GM18519 (cell line): ENCODE results near the gene EIF4B.

Experiments
- ATAC-seq: cut with Tn5 transposase; IDR thresholded peaks from one replicate; pipeline ENCODE4 v1.9.1; 2021; ENCODE audit warnings: mild to moderate bottlenecking, moderate library complexity; ENCODE audit not compliant: unreplicated experiment, low FRiP score

The EIF4B gene

DNA sequence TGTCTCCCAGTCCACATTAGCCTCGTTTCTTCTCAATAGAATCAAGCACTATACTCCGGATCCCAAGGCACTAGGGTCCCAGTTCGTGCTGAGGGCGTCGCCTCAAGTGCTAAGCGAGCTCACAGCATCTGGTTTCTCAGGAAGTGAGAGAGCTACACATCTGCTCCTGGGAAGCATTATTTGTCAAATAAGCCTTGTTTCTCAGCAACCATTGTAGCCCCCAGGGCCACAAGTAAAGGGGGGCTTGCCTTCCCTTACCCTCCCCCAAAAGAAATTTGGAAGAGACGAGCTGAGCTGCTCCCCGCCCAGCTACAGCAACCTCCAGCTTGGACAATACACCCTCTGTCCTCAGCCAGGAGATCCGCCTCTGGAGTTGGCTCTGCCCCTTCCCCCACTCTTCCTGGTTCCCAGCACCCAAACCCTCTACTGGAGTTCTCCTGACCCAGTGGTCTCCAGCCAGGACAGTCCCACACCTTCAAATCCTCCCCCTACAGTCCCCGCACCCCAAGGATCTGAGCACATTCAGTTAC, 37.9 kb downstream of the EIF4B start:
- no peak for ATAC-seq

DNA sequence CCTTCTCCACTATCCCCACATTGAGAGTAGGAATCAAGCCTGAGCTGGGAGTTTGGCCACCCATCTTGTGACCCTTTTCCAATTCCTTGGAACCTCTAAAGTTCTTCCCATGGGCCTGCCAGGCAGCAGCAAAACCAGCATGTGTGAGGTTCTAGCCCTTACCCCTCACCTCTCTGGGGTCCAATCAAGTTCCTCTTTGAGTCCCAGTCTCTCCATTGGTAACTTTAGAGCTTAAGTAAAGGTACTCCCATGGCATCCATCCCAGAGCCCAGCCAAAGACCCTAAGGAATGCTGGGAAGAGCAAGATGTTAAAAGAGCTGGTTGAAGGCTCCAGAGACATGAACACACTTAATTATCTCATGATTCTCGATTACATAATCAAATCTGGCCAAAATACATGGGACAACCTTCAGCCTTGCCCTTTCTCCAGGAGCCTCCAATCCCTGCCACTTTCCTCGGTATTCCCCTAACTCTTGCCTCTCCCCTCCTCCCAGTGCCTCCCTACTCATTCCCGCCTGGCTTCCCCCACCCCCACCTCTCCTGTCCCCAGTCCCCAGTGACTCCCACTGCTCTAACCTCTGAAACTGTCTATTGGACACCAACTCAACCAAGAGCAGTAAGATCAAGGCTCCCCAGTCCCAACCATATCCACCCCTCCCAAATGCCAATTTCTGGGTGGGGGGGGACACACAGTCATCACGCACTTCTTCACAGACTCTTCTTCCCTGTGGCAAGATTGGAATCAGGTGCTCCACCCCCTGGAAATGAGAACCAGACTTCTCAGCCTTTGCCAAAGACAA, 38.8 kb downstream of the EIF4B start:
- ATAC-seq = no peak

DNA sequence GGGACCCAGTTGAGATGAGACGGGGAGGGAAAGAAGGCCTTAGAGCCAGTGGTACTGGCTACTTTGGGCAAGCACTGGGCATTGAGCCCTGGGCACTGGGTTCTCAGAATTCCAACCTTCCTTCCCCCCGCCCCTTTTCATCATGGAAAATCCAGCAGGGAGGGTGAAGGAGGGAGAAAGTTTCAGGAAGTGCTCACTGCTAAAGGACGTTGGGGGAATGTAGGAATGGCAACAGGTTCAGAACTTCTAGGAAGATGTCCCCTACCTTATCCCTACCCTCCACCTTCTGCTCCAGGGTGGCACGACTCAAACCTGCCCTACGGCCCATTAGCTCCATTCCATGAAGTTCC, 39.4 kb downstream of the EIF4B start:
- ATAC-seq = no peak

DNA sequence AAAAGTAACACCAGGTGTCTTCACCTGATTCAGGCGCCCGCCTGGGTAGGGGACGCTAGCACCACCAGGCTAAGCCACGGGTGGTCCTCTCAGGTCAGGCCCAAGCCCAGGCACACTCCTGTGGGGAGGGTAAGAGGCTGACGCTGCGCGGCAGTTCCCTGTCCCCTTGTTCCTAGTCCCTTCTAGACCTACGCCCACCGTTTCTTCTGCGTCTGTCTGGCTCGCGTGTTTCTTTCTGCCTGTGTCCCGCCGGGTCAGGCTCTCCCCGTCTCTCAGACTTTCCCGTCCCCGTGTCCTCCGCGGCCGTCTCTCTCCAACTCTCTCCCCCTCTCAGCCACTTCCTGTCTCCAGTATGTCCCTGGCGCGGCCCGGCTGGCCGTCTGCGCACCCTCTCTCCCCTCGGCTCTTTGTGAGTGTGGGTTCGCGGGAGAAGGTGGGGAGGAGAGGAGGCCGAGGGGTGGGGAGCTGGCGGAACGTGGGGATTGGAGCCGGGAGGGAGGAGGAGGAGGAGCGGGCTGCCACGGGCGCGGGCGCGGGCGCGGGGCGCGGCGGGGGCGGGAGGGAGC, 40.5 kb downstream of the EIF4B start:
- no peak for ATAC-seq

DNA sequence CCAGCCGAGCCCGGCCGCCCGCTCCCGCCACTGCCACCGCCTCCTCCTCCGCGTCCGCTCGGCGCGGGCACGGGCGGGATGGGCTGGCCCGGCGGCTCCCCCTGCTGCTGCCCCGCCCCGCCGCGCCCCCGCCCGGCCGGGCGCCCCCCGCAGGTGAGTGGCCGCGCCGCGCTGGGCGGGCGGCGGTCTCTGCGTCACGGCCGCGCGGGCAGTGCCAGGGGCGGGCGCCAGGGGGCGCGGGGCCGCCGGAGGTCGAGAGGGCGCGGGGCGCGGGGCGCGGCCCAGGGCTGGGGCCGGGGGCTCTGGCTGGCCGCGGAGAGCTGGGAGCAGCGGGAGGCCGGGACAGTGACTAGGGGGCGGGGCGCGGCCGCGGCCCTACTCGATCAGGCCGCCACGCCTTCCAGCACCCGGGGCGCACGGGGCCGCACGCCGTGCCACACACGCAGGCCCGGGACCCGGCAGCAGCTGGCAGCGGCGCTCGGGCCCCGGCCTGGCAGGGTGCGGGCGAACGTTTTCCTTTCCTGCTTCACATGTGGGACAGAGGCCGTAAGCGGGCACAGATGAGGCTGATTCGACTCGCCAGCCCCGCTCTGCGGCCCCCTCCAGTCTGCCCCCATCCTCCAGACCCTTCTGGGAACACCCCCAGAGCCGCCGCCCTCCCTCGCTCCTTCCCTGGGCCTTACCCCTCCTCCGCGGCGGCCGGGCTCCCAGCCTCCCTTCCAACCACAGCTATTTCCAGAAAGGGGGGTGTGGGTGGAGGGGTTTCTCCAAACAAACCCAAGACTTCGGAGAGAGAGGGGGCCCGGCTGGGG, 41.2 kb downstream of the EIF4B start:
- peak; percentile 44 for ATAC-seq

DNA sequence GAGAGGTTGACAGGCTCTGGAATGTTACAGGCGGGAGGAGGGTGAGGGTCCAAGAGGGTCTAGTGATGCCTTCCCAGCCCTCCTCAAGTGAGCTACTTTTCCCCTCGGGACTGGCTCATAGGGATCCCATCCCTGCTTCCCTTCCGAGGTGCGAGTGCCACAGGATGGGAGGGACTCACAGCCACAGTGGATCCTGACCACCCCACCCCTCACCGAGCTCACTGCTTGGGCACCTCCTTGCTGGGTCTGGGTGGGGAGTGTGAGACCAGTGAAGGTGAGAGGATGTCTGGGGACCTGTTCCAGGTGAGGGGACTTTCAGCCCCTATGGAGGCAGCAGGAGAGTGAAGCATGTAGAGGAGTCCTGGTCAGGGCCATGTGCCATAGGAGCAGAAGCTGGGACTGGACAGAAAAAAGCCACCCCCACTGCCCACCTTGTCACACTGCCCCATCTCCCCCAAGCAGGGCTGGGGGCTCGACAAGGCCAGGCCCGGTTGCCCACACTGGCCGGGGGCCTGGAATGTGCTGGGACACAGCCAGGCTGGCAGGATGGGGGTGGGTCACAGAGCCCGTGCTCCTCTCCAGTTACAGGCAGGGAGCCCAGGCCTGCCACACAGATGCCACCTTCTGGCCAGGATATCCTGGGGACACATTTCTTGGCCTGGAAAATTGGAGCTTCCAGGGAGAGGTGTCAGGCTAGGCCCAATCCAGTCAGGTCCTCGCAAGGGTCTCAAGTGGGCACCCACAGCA, 42.0 kb downstream of the EIF4B start:
- no peak for ATAC-seq

DNA sequence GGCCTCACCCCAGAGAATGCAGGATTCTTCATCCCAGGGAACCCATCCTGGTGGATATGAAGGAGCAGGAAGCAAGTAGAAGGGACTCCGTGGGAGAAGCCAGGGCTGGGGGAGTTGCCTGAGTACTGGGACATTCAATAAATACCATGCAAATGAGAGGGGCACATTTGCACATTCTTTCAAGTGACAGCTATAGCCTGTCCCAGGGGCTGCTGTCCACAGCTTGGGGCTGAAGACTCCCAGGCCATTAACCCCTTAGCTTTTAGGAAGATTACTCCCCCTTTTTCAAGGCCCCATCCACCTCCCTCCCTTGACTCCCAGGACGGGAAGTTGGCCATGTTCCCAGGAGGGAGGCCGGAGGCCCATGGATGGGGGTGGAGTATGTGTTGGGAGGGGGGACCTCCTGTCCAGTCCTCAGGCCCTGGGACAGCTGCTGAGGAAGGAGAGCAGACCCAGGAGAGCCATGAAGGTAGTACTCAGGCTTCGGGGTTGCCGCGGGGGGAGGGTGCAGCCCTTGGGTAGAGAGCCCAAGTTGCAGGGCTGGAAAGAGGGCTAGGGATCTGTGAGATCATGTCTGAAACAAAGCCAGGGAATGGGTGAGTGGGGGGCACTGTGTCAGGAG, 42.6 kb downstream of the EIF4B start:
- ATAC-seq = no peak

DNA sequence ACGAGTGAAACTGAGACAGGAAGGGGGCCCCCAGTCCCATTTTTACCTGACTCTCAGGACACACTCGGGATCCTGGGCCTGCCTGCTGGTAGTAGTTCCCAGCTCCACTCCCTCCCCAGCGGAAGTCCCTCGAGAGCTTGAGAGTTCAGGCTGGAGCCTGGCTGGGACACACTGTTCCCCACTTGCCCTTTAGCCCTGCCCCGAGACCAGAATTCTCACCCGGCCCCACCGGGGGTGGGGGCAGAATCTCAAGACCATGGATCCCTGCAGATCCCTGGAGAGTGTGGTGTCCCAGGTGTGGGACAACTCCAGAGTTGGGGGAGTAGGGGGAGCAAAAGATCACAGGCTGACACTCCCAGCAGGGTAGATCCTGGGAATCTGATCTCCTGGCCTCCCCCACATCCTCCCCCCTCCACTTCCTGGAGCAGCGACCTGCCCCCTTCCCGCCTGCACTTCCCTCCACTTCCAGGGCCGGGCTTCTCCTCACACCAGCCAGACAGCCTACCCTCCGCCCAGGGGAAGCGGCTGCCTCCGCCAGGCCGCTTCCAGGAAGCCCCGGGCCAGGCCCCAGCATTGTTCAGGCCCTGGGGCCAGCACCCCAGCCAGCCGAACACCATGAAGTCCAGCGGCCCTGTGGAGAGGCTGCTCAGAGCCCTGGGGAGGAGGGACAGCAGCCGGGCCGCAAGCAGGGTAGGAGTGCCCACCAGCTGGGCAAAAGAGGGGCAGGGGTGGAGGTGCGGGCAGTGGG, 43.5 kb downstream of the EIF4B start, which contains the start of gene TNS2:
Gene TNS2, plus strand, starts transcription at position 495 of the 748 bp plus-strand sequence. Its CDS starts 121 bp downstream, at position 616.
- no peak for ATAC-seq

DNA sequence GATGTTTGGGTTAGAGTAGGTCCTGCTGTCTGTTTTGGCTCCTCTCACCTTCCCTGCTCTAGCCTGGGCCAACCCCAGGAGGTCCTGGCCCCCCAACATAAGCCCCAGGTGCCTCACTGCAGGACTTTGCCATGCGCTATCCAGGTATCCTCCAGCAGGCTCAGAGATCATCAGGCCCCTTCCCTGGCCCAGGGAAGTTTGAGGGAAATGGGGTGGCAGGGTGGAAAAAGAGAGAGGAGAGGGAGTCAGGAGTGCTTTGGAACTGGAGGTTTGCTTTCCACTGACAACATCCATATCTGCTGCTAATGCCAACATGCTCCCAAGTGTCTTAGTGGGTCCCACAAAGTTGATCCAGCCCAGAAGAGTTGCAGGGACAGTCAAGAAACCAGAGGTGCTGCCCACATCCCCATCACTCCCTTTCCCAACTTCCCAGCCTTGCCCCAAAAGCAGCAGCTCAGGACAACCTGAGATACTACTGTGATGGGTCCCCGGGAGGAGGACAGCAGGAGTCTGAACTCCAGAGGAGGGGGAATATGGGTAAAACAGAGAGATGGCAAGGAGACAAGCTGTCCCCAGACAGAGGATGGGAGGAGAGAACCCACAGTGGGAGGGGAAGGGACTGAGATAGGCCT, 44.3 kb downstream of the EIF4B start:
- ATAC-seq = no peak

DNA sequence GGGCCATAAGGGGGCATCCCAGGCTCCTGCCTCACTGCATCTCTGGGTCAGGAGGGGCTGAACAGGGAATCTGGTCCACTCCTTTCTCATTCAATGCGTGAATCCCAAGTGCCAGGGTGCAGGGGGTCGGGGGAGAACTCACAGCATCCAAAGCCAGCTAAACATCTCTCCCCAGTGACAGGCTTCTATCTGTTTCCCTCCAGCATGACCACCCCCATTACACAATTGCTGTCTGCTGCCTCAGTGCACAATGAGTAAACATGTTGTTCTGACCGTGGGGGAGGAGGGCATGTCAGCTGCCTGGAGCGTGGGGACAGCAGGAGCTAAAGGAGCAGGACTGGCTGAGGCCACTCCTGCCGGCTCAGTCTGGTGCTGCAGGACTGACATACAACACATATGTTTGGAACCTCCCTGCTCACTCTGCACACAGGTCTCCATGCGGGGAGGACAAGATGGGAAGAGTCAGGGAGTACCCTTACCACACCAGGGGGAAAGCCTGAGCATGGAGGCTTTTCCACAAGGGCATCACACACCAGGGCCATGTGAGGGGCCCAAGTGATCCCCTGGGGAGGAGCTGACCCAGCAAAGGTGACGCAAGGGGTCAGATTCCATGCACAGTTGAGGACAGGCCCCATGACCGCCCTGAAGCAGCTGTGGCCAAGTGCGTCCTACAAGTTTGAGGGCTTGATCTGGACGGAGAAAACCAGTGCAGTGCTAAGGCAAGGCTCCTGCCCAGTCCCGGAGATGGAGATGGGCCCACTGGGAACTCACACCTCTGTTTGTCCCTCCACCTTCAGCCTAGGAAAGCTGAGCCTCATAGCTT, 45.0 kb downstream of the EIF4B start:
- no peak for ATAC-seq

DNA sequence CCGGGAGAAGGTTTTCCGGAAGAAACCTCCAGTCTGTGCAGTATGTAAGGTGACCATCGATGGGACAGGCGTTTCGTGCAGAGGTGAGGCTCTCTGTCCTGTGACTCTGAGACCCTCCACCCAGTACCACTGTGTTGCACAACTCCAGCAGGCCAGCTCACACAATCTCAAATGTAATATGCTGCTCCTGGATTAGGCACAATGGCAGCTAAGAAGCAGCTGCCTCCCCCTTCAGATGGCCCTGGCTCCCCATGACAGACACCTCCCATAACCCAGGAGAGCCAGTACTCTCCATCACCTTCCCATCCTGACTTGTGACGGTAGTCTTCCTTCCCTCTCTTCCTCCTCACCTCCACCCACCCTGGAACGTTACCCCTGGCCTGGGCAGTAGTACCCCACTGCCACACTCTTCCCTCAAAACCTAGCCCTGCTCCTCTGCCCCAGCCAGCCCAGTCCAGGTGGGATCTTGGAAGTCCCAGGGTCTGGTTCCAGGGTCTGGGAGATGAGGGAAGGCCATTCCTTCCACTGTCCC, 45.7 kb downstream of the EIF4B start:
- no peak for ATAC-seq

DNA sequence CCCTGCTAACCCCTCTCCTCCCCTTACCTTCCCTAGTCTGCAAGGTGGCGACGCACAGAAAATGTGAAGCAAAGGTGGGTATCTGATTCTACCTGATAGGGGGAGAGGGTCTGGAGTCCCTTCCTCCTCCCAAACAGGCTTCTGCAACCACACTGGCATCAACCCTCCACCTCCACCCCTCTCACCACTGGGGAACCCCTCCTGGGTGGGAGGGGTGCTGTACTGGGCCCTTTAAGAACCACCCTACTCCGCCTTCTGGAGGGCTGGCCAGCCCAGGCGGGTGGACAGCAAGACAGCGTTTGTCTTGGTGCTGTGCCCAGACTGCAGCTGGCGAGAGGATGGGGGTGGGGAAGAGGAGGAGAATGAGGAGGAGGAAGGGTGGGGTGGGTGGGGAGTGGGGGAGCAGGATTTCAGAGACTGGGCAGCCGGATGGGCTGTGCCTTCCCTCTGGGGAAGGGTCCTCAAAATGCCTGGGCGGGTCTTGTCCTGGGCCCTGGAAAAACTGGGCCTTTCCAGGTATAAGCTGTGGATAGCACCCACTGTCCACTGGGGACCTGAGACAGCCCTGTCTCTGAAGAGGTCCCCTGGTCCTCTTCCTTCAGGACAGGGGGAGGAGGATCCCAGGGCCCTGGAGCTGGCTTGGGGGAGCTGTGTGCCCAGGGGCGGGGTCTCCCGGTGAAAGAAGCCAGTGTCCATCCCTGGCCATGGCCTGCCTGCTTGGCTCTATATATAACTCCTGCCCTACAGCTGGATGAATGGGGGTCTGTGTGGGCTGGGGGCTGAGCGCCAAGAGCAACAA, 46.4 kb downstream of the EIF4B start:
- no peak for ATAC-seq

DNA sequence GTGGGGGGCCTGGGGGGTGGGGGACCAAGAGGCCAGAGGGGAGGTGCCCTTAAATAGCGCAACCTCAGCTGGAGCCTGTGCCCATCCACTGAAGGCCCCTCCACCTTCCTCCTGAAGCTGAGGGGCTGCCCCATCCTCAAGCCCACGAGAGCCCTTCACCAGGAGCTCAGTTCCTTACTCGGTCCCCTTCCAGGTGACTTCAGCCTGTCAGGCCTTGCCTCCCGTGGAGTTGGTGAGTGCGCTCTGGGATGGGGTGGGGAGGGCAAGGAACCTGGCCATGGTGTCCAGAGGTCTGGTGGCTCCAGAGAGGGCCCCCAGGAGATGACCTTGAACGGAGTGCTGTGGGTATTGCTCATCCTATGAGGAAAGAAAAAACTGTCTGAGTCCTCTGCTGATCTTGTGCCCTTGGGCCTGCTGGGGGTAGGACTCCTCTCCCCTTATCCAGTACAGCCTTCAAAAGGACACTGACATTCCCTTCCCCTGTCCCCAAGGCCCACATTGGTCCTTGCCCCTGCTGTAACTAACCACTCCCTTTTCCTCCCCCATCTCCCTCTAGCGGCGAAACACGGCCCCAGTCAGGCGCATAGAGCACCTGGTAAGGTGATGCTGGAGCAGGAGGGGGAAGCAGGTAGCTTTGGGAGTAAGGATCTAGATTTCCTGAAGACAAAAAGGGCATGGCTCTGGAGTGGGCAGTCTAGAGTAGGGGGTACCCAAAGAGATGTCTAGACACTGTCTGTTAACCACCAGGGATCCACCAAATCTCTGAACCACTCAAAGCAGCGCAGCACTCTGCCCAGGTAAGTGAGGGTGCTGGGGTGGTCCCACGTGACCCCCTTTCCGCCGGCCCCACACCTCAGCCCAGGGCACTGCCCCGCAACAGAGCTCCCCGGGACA, 47.2 kb downstream of the EIF4B start:
- no peak for ATAC-seq

DNA sequence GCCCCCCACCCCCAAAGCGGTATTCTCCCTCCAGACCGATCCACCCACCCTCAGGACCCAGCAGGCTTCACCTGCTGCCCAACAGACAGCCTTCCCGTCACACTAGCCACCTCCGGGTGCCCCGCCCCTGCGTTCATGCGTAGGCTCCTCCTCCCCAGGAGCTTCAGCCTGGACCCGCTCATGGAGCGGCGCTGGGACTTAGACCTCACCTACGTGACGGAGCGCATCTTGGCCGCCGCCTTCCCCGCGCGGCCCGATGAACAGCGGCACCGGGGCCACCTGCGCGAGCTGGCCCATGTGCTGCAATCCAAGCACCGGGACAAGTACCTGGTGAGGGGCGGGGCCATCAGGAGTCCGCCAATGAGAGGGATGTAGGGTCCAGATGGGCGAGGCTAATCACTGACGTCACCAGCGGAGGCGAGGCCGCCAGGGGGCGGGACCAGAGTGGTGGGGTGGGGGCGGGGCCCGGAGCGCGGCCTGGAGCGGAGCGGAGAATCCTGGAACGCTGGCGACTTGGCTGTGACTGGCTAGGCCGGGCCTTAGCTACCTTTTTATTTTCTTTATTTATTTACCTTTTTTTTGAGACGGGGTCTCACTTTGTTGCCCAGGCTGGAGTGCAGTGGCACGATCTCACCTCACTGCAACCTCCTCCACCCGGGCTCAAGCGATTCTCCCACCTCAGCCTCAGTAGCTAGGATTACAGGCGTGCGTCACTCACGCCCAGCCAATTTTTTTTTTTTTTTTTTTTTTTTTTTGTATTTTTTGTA, 48.0 kb downstream of the EIF4B start:
- ATAC-seq = peak; percentile 62
